Measurements from ENCODE around the gene LDB2. TPM values are rescaled to one million over a fixed set of nuclear protein-coding genes. Genes with fewer than 3 reads are reported as not detected.

The LDB2 gene
- total and polyA plus RNA-seq, 2 donors (not counting 3 experiments of a cell fraction or from before 2014, with no cell fraction given): 127 to 223 TPM

- dilution Hi-C loops (cut with MboI; ENCODE audit: extremely low pct_ligation_motif_present, low sequenced_read_pairs): no loop called here
- no peak overlapping the region for H3K9ac ChIP-seq (replicated peaks; ENCODE audit: extremely low read depth, insufficient read depth, low read length)
- H3K4me2 ChIP-seq (ENCODE audit: insufficient read depth, low read length): no peak overlapping the region
- no peak overlapping the region for H3K27ac ChIP-seq (ENCODE audit: insufficient read depth, low read depth, low read length)
- POLR2A ChIA-PET: no interaction called here
- no peaks in the 10 kb centered on the region for H3K4me1 ChIP-seq (ENCODE audit: control insufficient read depth, extremely low read depth, insufficient read depth, low read length)
- no peak overlapping the region for H3K4me3 ChIP-seq (replicated peaks in 1 of 3; ENCODE audit: insufficient read depth in 1 of 3, low read depth in 1 of 3, low read length in 3 of 3)
- H3K27me3 ChIP-seq (ENCODE audit: control insufficient read depth in 2 of 2, insufficient read depth in 2 of 2, low read length in 2 of 2): peaks cover 0 to 5% of the 10 kb centered on the region in 2 experiments
- TF ChIP-seq CTCF (IDR thresholded peaks at IDR 0.05; ENCODE audit: extremely low read depth in 1 of 2, insufficient read depth in 1 of 2, low read depth in 1 of 2, low read length in 2 of 2) (no peak), POLR2A (IDR thresholded peaks at IDR 0.05; ENCODE audit: low read depth, low read length) (no peak), FOS (IDR thresholded peaks at IDR 0.05; ENCODE audit: borderline replicate concordance, insufficient read depth, low read length) (no peak), GATA2 (IDR thresholded peaks at IDR 0.05; ENCODE audit: insufficient read depth, insufficient read length, low read depth, low read length) (no peak), EZH2 (IDR thresholded peaks at IDR 0.05; ENCODE audit: borderline replicate concordance, low read depth, low read length, severe bottlenecking) (no peak), JUN (IDR thresholded peaks at IDR 0.05; ENCODE audit: borderline replicate concordance, insufficient read depth, insufficient read length, low read depth) (no peak), MYC (IDR thresholded peaks at IDR 0.05; ENCODE audit: low read depth, low read length) (no peak)
- TF ChIP-seq, protein P1, sequence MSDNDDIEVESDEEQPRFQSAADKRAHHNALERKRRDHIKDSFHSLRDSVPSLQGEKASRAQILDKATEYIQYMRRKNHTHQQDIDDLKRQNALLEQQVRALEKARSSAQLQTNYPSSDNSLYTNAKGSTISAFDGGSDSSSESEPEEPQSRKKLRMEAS (IDR thresholded peaks at IDR 0.05; ENCODE audit: insufficient read depth, insufficient read length): no peak
- DNase-seq (ENCODE audit: low read depth, low spot score) (no peak), FAIRE-seq (no peak)
- H2AFZ ChIP-seq (ENCODE audit: low read depth, low read length): no peak overlapping the region
- intact Hi-C loops (cut with micrococcal nuclease): no loop called here
- CTCF ChIA-PET: no interaction called here
- H3K79me2 ChIP-seq (ENCODE audit: control insufficient read depth, insufficient read depth, low read length): no peaks in the 10 kb centered on the region
- H3K9me1 ChIP-seq (replicated peaks; ENCODE audit: control insufficient read depth, extremely low read depth, insufficient read depth, low read length): no peaks in the 10 kb centered on the region
- BruUV-seq (replicated peaks): no TSS peak
- H4K20me1 ChIP-seq (replicated peaks; ENCODE audit: control insufficient read depth, extremely low read depth, insufficient read depth, low read length): no peaks in the 10 kb centered on the region
- H3K36me3 ChIP-seq (ENCODE audit: control insufficient read depth in 2 of 2, extremely low read depth in 1 of 2, insufficient read depth in 2 of 2, low read length in 2 of 2): no peaks in the 10 kb centered on the region
- no peaks in the 10 kb centered on the region for H3K9me3 ChIP-seq (replicated peaks; ENCODE audit: control insufficient read depth, insufficient read depth, low read length)
Observed at GRCh38 chr4:16938512-16939040, 40.1 kb upstream of the LDB2 start.
